CD4-positive, alpha-beta T cell treated with Interleukin-15 for 4 hours (primary cell): ENCODE data around the gene ADAM19.
"Not testable (repeated sequence)": the region's sequence is repeated elsewhere in the genome, so short reads cannot be mapped to it uniquely, and the experiment has no call there.

Experiments
- DNase-seq: peaks from one replicate; pipeline ENCODE4 v3.0.0-alpha.2; 2020; ENCODE audit warnings: low spot score

The ADAM19 gene

GRCh38 chr5:157463081-157463480 is 112.5 kb downstream of the ADAM19 start:
- DNase-seq: no peak

GRCh38 chr5:157460921-157461792 is 114.4 kb downstream of the ADAM19 start:
- no peak for DNase-seq

GRCh38 chr5:157459715-157460599 is 115.6 kb downstream of the ADAM19 start, which contains the start of gene NIPAL4:
NIPAL4 (plus strand) TSS chr5:157460213; CDS start chr5:157460321, 108 bp downstream.
- DNase-seq: no peak

GRCh38 chr5:157458835-157459234 is 116.7 kb downstream of the ADAM19 start:
- DNase-seq: no peak

- DNase-seq: no peak
Measured at GRCh38 chr5:157457391-157457790, 118.2 kb downstream of the ADAM19 start.

DNA sequence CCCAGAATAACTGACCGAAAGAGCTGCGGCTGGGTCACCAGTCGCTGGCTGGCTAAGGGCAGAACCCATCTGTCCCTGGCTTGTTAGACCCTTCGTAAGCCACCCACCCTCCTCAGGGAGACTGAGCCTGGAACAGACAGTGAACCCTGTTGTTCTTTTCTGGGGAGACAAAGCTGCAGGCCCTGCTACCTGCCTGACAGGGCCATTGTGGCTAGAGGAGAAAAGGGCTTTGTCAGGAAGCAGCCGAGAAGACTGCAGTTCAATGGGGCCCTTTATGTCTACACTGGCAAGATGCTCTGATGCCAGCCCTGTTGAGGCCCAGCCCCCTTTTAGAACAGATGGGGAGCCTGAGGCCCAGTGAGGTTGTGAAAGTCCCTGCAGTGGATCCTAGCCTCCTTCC is 119.3 kb downstream of the ADAM19 start:
- DNase-seq: no peak

- DNase-seq: no peak
Measured at GRCh38 chr5:157455057-157455456, 120.5 kb downstream of the ADAM19 start.

- DNase-seq: no peak
Measured at GRCh38 chr5:157454273-157454672, 121.3 kb downstream of the ADAM19 start.

DNA sequence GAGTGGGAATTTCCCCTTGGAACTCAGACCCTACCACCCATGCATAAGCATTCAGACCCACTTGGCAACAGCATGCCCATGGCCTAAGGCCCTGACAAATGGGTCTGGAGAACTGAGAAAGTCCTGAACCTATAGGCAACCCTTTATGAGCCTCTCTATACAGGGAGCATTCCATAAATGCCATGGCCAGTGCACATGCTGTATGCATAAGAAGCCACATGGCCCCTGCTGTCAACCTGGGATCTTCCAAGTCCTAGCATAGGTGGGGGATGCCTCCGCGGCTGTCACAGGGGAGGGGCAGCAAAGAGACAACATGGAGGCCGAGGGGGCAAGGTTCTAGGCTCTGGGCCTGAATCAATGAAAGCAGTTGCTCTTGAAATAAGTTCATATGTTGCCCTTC is 123.8 kb downstream of the ADAM19 start:
- no peak for DNase-seq

DNA sequence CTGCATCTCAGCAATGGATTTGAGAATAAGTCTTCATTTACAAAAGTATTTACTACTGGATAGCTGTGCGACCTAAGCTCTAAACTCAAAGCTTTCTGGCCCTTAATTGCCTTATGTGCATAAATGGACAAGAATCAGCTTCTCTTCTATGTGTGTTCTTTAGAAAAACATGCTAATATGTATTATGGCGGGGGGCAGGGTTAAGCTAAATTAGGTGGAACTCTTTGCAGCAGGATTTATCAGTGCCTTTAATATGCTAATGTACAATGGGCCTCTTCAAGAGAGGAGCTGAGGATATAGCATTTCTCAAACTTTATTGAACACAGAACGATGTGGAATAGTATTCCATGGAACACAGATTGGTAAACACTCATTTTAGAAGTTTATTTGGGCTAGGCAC is 125.6 kb downstream of the ADAM19 start:
- no peak for DNase-seq

DNA sequence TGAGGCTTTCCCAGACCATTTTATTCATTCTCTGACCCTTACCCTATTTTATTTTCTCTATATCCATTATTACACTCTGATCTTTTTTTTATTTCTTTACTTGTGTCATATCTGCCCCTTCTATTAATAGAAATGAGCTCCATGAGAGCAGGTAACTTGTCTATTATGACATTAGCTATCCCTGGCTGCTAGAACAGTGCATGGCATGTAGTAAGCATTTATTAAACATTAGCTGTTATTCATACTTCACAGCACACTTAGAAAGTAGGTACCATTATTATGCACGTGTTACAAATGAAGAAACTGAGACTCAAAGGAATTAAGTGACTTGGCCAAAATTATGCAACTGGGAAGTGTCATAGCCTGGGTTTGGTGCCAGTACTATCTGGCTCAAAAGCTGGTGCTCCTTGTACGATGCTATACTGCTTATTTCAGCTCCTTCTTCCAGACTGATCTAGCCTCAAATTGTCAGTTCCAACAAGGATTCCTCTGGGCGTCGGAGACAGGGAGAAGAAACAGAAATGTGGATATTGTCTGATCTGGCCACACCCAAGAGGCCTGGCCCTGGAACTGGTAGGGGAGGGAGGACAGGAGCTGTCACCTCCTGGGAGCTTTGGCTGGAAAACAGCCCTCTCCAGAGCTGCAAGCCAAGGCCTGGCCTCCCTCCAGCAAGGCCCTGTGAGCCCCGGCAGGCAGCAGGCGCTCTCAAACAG is 126.4 kb downstream of the ADAM19 start:
- no peak for DNase-seq

GRCh38 chr5:157447201-157447637 is 128.4 kb downstream of the ADAM19 start:
- no peak for DNase-seq

- no peak for DNase-seq
Measured at GRCh38 chr5:157446412-157446935, 129.1 kb downstream of the ADAM19 start.

- DNase-seq: no peak
Measured at GRCh38 chr5:157445745-157446411, 129.7 kb downstream of the ADAM19 start.

GRCh38 chr5:157444224-157444623 is 131.4 kb downstream of the ADAM19 start:
- DNase-seq: no peak

DNA sequence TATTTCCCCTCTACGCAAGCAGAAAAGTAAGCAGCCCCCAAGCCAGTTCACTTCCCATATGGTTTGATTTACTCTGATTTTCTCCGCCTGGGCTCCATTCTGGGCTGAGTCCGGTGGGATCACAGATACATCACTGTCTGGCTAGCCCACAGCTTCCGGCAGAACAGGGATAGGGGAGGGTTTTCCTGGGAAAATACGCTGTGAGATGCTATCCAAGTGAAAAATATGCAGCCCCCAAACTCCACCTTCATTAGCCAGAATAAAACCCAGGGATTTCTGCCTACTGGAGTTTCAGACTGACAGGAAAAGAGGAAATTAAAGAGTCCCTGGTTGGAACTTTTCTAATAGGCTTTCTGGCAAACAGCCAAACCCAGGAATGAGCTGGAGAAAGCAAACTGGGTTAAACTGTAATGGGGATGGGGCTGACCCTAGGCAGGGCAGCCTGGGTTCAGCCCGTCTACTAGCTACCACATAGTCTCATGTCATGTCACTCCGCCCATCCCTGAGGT is 132.5 kb downstream of the ADAM19 start:
- no peak for DNase-seq

- no peak for DNase-seq
Measured at GRCh38 chr5:157434096-157434495, 141.5 kb downstream of the ADAM19 start.

DNA sequence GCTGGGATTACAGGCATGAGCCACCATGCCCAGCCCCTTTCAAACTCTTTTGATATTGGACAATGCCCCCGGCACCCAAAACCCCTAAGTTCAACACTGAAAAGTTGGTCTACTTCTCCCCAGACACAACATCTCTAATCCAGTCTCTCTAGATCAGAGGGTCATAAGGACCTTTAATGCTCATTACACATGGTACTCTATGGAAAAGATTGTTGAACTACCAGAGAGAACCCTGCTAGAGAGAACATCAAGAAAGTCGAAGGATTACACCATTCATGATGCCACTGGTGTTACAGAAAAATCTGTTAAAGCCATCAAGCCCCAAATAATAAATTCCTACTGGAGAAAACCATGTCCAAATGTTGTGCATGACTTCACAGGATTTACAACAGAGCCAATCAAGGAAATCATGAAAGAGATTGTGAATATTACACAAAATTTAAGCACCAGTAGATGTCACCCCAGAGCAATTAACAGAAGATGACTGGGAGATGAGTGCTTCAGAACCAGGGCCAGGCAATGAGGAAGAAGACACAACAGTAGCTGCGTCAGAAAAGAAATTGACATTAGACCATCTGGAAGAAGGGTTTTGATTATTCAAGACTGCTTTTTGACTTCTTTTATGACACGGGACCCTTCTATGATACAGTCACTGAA is 143.9 kb downstream of the ADAM19 start:
- DNase-seq: peak; percentile 63

DNA sequence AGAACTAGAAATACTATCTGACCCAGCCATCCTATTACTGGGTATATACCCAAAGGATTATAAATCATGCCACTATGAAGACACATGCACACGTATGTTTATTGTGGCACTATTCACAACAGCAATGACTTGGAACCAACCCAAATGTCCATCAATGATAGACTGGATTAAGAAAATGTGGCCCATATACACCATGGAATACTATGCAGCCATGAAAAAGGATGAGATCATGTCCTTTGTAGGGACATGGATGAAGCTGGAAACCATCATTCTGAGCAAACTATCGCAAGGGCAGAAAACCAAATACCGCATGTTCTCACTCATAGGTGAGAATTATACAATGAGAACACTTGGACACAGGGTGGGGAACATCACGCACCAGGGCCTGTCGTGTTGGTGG is 145.7 kb downstream of the ADAM19 start:
- DNase-seq: not testable (repeated sequence)
